Choroid plexus epithelial cell (primary cell): ENCODE results near the gene ACACA.

ENCODE experiments used
- DNase-seq: peaks from one replicate; pipeline ENCODE4 v3.0.0-alpha.2; 2010; ENCODE audit warnings: low read depth
- H3K4me3 ChIP-seq: 2 replicates; pipeline ENCODE4 v1.5.1; 2011; ENCODE audit warnings: low read depth, mild to moderate bottlenecking, control low read depth, low read length, moderate library complexity
- TF ChIP-seq, protein P1 (sequence below): conservative IDR thresholded peaks from 2 replicates; pipeline ENCODE4 v1.5.1; 2011; ENCODE audit warnings: low read depth, mild to moderate bottlenecking, control low read depth, inconsistent platforms, low read length, moderate library complexity

The ACACA gene

DNA sequence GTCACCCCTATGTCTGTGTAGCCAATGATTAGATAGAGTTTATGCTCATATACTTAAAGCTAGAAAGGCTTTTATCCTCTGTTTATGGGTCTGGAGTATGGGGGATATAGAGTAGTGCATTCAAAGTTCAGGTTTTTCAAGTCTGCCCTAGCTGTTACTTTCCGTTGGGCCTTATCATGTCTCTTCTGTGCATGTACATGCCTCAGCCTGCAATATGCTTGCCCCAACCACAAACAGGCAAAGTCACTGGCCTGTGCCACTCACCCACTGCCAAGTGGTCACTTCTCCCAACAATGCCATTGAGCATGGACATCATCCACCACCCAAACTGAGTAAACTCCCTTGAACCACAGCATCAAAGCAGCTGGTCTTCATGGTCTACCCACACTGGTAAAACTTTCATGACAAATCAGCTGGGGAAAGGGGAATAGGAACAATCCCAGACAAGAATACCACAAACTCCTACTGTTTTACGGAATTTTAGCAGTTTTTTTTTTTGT, 101.2 kb downstream of the ACACA start:
- TF ChIP-seq, protein P1, sequence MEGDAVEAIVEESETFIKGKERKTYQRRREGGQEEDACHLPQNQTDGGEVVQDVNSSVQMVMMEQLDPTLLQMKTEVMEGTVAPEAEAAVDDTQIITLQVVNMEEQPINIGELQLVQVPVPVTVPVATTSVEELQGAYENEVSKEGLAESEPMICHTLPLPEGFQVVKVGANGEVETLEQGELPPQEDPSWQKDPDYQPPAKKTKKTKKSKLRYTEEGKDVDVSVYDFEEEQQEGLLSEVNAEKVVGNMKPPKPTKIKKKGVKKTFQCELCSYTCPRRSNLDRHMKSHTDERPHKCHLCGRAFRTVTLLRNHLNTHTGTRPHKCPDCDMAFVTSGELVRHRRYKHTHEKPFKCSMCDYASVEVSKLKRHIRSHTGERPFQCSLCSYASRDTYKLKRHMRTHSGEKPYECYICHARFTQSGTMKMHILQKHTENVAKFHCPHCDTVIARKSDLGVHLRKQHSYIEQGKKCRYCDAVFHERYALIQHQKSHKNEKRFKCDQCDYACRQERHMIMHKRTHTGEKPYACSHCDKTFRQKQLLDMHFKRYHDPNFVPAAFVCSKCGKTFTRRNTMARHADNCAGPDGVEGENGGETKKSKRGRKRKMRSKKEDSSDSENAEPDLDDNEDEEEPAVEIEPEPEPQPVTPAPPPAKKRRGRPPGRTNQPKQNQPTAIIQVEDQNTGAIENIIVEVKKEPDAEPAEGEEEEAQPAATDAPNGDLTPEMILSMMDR, result no peak
- no peak overlapping the region for H3K4me3 ChIP-seq
- no peak for DNase-seq

DNA sequence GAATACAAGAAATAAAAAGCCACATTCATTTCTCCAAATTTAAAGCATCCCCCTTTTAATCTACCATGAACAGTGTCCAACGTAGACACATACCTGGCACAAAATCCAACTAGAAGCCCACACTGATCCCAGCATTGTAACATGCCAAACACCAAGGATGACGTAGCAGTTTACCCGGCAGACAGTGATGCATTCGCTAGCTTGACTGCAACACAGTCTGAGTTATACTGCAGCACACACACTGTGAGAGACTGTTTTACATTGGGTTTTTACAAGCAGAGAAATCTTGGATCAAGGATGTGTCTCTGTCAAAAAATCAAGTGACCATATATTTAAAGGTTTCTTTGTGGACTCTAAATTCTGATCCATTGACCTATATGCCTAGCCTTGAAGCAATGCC, 105.3 kb downstream of the ACACA start:
- H3K4me3 ChIP-seq, result no peak overlapping the region
- peak; percentile 57 for DNase-seq
- TF ChIP-seq, protein P1, result no peak

DNA sequence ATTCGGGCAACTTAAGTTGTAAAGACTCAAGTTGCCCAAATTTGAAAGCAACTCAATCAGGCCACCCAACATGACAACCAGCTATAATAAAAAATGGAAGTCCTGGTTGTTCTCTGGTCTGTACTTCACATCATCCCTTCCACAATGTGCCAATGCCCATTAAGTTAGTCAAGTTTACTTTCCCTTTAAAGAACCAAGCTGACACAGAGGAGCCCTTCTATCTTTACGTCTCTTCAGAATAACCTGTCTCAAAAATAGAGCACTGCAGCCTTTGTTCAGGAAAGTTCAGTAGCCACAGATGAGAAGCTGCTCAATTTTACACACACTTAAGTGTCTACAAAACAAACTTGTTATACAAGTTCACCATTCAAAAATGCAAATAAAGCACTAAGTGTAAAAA, 106.0 kb downstream of the ACACA start:
- TF ChIP-seq, protein P1, result no peak
- H3K4me3 ChIP-seq, result no peak overlapping the region
- peak; percentile 36 for DNase-seq

DNA sequence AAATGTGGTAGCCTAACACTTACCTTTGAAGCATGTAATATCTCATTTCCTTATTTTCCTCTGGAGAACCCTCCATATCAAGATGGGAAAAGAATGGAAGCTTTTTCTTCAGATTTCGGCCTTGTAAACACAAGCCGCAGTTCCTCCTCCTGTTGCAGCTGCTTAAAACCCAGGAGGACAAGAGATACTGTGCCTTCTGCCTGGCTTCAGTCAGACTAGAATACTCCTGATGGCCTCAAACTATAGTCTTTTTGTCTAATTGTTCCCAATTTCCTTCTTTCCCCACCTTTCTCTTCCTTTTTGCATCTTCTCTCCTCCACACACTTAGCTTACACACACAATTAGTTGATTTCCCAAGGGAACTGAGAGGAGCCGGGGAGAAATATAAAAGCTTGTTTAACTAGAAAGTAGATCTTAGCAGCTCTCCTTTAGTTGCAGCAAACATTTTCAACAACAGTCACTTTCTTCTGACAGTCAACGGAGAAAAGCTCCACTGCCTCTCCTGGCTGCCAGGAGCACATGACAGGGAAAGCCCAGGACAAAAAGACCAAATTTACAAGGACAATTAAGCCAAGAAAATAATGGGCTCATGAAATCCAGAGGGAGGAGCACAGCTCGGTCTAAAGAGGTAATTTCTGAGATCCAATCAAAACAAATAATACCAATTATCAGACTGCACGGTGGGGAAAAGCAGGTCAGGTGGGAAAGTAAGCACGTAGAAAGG, 107.2 kb downstream of the ACACA start:
- H3K4me3 ChIP-seq, result no peak overlapping the region
- peak; percentile 51 for DNase-seq
- TF ChIP-seq, protein P1, result peak; percentile 10

DNA sequence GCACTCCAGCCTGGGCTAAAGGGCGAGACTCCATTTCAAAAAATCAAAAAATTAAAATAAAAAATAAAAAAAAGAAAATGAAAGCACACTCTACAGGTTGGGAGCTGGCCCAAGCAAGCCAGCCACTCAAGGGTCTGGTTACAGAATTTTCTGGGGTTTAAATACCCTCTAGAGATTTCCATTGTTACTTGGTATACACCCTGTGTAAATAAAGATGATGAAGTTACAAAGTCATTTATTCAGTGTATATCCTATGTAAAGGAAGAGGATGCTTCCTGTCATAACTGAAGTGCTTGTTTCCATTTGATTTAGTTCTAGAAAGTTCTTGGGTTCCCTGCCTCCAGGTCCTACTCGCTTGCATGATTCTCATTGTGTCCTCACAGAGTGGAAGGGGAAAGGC, 110.7 kb downstream of the ACACA start:
- no peak for DNase-seq
- TF ChIP-seq, protein P1, result no peak
- no peak overlapping the region for H3K4me3 ChIP-seq

DNA sequence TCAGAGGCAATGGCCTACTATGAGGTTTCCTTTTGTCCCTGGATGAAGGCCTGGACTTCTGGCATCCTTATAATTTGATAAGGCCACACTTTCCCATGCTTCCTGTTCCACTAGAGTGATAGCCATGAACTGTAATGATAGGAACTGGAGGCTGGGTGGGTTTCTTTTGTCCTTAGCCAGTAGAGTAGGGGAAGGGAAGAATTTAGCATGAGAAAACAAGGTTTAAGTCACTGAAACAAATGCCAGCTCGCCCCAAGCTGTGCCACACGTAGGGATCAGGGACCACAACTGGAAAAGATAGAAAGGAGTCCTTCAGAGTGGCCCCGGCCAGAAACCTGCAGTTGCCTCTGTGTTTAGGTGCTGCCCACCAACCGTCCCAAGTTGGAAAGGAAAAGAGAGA, 111.7 kb downstream of the ACACA start:
- DNase-seq, result no peak
- TF ChIP-seq, protein P1, result no peak
- no peak overlapping the region for H3K4me3 ChIP-seq

DNA sequence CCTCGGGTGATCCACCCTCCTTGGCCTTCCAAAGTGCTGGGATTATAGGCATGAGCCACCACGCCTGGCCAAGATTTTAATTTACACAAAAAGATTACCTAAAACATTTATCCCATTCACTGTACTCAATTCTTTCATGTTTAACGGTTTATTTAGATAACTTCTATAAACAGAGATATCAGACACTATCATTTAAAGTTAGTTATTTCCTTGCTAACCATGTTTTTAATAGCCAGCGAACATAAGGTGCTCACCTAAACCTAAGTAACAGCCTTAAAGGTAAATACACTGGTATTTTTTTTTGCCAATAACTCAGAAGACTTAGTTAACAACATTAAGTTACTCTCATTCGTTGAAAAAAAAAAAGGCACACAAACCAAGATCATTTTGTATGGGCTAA, 112.9 kb downstream of the ACACA start:
- TF ChIP-seq, protein P1, result no peak
- no peak overlapping the region for H3K4me3 ChIP-seq
- DNase-seq, result no peak
